Activated T-helper 1 cell treated with anti-CD3 and anti-CD28 coated beads, Interleukin-12 subunit alpha, Interleukin-12 subunit beta, Interleukin-2, Interleukin-4 antibody, amounts not matched to agents 30 ng/mL and 10 ng/mL and 1 ng/mL, durations not matched to agents 14 hours and 24 hours and 36 hours (primary cell): ENCODE results near the gene CFD. TPM values are rescaled to one million over a fixed set of nuclear protein-coding genes. Genes with fewer than 3 reads are reported as not detected.
"Not testable (repeated sequence)": the region's sequence is repeated elsewhere in the genome, so short reads cannot be mapped to it uniquely, and the experiment has no call there.

Experiments
- DNase-seq: peaks from one replicate; pipeline ENCODE4 v3.0.0; 2021; ENCODE audit warnings: low spot score
- H3K27ac Mint-ChIP-seq: one replicate; pipeline ENCODE4 v1.8.0; 2021; ENCODE audit warnings: mild to moderate bottlenecking, mixed read lengths
- H3K27me3 Mint-ChIP-seq: one replicate; pipeline ENCODE4 v1.8.0; 2022; ENCODE audit warnings: mild to moderate bottlenecking, moderate library complexity, mixed read lengths; ENCODE audit not compliant: insufficient read depth
- H3K36me3 Mint-ChIP-seq: one replicate; pipeline ENCODE4 v1.8.0; 2021; ENCODE audit warnings: low read depth, mixed read lengths
- H3K4me1 Mint-ChIP-seq: one replicate; pipeline ENCODE4 v1.8.0; 2021; ENCODE audit warnings: low read depth, mixed read lengths
- H3K4me3 Mint-ChIP-seq: one replicate; pipeline ENCODE4 v1.8.0; 2021; ENCODE audit warnings: mild to moderate bottlenecking, moderate library complexity, mixed read lengths
- H3K9me3 Mint-ChIP-seq: one replicate; pipeline ENCODE4 v1.8.0; 2021; ENCODE audit warnings: mixed read lengths
- intact Hi-C: fragments of 100-400 bp; cut with micrococcal nuclease; formaldehyde crosslinking; loops from one replicate; pipeline ENCODE4 v1.15.1; 2024
- total RNA-seq: library from RNA; stranded (reverse); gene quantifications from 2 replicates; pipeline ENCODE4 v1.2.3, GENCODE V29; 2022

The CFD gene
- total RNA-seq, 1 donor from 2014 or later = 0.91 TPM

DNA sequence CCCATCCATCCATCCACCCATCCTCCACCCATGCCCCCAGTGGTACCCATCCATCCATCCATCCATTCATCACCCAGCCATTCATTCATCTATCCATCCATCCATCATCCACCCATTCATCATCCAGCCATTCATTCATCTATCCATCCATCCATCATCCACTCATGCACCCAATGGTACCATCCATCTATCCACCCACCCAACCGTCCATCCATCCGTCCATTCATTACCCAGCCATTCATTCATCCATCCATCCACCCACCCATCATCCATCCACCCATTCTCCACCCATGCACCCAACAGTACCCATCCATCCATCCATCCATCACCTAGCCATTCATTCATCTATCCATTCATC, 43.0 kb upstream of the CFD start:
- Mint-ChIP-seq H3K27me3 (peaks cover 5% of the 10 kb centered on the region), H3K4me3 (no peak overlapping the region), H3K36me3 (peaks cover 20% of the 10 kb centered on the region), H3K4me1 (no peaks in the 10 kb centered on the region), H3K9me3 (peaks cover 4% of the 10 kb centered on the region), H3K27ac (no peak overlapping the region)
- DNase-seq = no peak
- intact Hi-C loops = no loop called here

DNA sequence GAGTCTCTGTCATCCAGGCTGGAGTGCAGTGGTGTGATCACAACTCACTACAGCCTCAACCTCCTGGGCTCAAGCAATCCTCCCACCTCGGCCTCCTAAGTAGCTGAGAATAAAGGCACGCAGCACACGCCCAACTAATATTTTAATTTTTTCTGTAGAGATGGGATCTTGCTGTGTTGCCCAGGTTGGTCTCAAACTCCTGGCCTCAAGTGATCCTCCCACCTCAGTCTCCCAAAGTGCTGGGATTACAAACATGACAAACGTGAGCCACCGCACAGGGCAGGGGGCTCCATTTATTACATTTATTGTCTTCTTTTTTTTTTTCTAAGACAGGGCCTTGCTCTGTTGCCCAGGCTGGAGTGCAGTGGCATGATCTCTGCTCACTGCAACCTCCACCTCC, 39.3 kb upstream of the CFD start:
- Mint-ChIP-seq H3K27me3 (peaks cover 23% of the 10 kb centered on the region), H3K36me3 (peaks cover 13% of the 10 kb centered on the region)
- DNase-seq, H3K27ac Mint-ChIP-seq, intact Hi-C loops, H3K4me3 Mint-ChIP-seq, H3K4me1 Mint-ChIP-seq, H3K9me3 Mint-ChIP-seq: not testable (repeated sequence)

DNA sequence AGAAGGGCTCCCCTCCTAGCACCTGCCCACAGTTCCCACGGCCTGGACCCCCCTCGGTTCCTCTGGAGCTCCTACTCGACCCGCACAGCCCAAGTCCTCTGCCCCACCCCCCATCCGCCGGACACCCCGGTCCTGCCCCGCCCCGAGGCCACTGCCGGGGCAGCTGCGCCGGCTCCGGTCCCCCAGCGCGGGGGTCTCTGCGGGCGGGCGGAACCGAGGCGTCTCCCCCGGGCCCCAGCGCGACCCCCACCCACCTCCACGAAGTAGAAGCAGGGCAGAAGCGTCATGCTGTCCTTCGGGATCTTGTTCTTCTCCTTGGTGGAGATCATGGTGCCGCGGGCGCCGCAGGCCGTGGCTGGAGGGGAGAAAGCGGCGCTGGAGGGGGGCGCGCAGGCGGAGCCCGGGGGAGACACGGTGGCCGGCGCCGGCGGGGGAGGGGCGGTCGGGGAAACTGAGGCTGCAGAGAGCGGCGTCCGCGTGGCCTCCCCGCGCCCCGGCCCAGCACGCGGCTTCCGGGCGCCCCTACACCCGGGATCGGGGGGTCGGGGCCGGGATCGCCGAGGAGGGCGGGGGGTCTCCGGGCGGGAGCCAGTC, 38.1 kb upstream of the CFD start:
- intact Hi-C loops = no loop called here
- Mint-ChIP-seq H3K27me3 (peaks cover 25% of the 10 kb centered on the region), H3K4me1 (no peaks in the 10 kb centered on the region), H3K4me3 (no peak overlapping the region), H3K27ac (no peak overlapping the region), H3K9me3 (peaks cover 4% of the 10 kb centered on the region), H3K36me3 (peaks cover 6% of the 10 kb centered on the region)
- DNase-seq = no peak

DNA sequence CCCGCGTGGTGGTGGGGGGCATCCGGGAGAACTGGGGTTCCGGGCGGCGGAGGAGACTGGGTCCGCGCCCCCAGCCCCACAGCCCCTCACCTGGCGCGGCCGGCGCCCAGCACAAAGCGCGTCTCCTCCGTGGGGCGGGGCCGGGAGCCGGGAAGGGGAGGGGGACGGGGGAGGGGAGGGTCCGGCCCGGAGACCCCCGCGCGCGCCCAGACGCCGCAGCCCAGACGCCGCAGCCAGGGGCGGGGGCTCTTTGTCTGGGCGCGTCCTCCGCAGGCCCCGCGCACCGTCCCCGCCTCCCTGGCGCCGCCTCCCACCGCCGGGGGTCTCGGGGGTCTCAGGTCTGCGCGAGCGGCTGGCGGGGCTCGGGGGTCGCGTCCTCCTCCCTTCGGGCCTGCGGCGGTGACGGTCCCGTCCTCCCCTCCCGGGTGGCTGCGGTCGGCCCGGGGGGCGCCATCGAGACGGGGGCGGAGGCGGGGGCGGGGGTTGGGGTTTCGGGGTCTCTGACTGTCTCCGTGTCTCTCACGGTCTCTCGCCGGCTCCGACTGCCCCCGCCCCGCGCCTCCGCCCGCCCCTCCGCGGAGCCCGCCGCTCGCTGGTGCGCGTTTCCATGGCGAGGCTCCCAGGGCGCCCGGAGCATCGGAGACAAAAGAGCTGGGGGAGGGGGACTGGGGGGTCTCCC, 37.5 kb upstream of the CFD start, which contains the start of gene PLPPR3:
PLPPR3 (minus strand) TSS at position 131 of the 679 bp plus-strand sequence. CDS start 396 bp downstream, outside the sequence.
- no peak for DNase-seq
- H3K4me3 Mint-ChIP-seq = no peak within 1 kb of the TSS
- no peaks in the 10 kb centered on the region for H3K9me3 Mint-ChIP-seq
- no peaks in the 10 kb centered on the region for H3K4me1 Mint-ChIP-seq
- peaks cover under 1% of the 10 kb centered on the region for H3K36me3 Mint-ChIP-seq
- H3K27me3 Mint-ChIP-seq = peaks cover 25% of the 10 kb centered on the region
- H3K27ac Mint-ChIP-seq = no peak within 1 kb of the TSS
- intact Hi-C loops = no loop called here

DNA sequence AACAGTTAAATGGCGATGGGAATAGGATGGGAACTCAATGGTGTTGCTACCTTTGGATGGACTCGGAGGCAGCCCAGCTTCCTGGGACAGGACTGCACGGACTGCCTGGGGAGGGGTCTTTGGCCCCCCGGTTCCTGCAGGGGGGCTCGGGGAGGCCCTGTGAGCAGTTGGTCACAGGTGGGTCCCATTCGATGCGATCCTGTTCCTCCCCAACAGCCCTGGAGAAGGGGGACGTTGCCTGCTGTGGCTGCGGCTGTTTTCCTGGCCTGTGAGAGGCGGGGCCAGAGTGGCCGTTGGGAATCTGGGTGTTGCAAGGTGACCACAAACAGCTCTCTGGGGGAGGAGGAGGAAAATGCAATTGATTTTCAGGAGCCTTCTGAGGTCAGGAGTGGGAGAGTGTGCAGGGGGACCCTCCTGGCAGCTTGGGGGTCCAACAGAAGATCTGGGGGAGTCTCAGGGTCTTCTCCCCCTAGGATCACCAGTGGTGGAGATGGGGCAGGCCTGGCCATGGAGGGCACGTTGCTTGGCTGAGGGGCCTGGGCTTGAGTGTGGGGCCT, 35.8 kb upstream of the CFD start:
- Mint-ChIP-seq H3K4me1 (no peaks in the 10 kb centered on the region), H3K27ac (no peak overlapping the region), H3K27me3 (peaks cover 25% of the 10 kb centered on the region), H3K9me3 (no peaks in the 10 kb centered on the region), H3K36me3 (no peaks in the 10 kb centered on the region), H3K4me3 (no peak overlapping the region)
- no peak for DNase-seq
- intact Hi-C loops = no loop called here

DNA sequence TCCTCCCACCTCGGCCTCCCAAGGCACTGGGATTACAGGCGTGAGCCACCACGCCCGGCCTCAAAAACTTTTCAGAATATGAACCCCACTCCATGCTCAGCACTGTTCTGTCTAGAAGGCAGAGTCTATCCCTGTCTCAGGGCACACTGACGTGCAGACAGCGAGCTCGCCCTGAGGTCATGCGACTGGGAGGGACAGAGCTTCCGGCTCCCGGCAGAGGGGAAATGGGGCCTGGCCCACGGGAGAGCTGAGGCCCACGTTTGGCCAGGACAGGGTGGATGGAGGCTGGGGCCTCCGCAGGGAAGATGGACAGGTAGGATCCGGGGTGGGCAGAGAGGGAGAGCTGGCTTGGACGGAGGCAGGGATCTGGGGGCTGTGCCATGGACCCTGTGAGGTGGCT, 34.6 kb upstream of the CFD start:
- intact Hi-C loops = no loop called here
- Mint-ChIP-seq H3K9me3 (no peaks in the 10 kb centered on the region), H3K36me3 (no peaks in the 10 kb centered on the region), H3K27ac (no peak overlapping the region), H3K4me1 (no peaks in the 10 kb centered on the region), H3K4me3 (no peak overlapping the region), H3K27me3 (peaks cover 27% of the 10 kb centered on the region)
- no peak for DNase-seq

DNA sequence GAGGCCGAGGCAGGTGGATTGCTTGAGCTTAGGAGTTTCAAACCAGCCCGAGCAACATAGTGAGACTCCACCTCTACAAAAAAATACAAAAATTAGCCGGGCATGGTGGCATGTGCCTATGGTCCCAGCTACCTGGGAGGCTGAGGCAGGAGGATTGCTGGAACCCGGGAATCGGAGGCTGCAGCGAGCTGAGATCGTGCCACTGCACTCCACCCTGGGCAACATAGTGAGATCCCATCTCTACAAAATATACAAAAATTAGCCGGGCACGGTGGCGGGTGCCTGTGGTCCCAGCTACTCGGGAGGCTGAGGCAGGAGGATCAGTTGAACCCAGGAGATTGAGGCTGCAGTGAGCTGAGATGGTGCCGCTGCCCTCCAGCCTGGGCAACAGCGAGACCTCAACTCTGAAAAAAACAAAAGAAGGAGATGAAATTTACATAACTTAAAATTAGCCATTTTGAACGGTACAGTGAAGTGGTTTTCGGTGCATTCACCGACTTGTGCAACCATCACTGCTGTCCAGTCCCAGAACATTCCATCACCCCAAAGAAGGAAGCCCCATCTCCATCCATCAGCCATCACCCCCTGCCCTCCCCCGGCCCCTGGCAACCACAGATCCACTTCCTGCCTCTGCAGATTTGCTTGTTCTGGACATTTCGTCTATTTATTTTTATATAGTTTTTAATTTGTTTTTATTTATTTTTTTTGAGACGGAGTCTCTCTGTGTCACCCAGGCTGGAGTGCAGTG, 33.4 kb upstream of the CFD start:
- Mint-ChIP-seq H3K36me3 (no peaks in the 10 kb centered on the region), H3K4me1 (no peaks in the 10 kb centered on the region), H3K27me3 (peaks cover 23% of the 10 kb centered on the region), H3K9me3 (no peaks in the 10 kb centered on the region), H3K27ac (no peak overlapping the region), H3K4me3 (no peak overlapping the region)
- intact Hi-C loops = no loop called here
- no peak for DNase-seq

DNA sequence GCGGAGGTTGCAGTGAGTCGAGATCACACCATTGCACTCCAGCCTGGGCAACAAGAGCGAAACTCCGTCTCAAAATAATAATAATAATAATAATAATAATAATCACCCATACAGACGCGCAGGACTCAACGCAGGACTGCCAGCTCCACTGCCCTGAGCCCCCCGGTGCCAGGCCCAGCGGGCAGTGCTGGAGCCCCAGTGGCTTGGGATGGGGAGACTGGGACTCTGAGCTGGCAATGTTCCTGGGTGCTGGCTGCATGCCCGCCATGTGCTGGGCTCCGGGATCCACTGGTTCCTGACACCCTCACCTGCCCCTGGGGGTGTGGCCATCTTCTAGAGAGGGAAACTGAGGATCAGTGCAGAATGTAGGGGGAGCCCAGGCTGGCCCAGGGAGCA, 32.2 kb upstream of the CFD start:
- H3K4me1 Mint-ChIP-seq = no peaks in the 10 kb centered on the region
- H3K27me3 Mint-ChIP-seq = peaks cover 23% of the 10 kb centered on the region
- no peaks in the 10 kb centered on the region for H3K36me3 Mint-ChIP-seq
- H3K9me3 Mint-ChIP-seq = no peaks in the 10 kb centered on the region
- H3K27ac Mint-ChIP-seq = no peak overlapping the region
- intact Hi-C loops = no loop called here
- DNase-seq = no peak
- H3K4me3 Mint-ChIP-seq = no peak overlapping the region

DNA sequence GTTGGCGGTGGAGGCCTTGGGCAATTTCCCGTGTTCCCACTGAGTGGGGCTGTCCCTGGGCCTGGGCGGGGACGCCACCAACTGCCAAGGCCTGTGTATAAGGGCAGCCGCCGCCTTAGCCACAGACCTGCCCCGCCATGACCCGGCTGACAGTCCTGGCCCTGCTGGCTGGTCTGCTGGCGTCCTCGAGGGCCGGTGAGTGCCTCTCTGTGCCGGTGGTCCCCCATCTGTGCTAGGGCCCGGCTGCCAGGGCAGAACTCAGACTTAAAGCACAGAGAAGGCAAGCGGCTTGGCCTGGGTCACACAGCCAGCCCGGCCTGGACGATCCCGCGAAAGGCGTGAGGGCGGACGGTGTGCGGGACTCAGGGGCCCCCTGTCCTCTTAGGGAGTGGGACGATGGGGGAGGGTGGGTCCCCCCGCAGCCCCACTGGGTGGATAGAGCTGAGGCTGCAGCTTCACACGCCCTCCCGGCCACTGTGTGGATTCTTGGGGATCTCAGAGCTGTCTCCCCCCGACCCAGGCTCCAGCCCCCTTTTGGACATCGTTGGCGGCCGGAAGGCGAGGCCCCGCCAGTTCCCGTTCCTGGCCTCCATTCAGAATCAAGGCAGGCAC, 31.6 kb upstream of the CFD start, which contains the start of gene AZU1:
AZU1 (plus strand) TSS at position 128 of the 612 bp plus-strand sequence; CDS start at position 138, 10 bp downstream.
- DNase-seq = no peak
- intact Hi-C loops = no loop called here
- Mint-ChIP-seq H3K9me3 (no peaks in the 10 kb centered on the region), H3K4me3 (no peak within 1 kb of the TSS), H3K27me3 (peaks cover 20% of the 10 kb centered on the region), H3K36me3 (no peaks in the 10 kb centered on the region), H3K4me1 (no peaks in the 10 kb centered on the region), H3K27ac (no peak within 1 kb of the TSS)

DNA sequence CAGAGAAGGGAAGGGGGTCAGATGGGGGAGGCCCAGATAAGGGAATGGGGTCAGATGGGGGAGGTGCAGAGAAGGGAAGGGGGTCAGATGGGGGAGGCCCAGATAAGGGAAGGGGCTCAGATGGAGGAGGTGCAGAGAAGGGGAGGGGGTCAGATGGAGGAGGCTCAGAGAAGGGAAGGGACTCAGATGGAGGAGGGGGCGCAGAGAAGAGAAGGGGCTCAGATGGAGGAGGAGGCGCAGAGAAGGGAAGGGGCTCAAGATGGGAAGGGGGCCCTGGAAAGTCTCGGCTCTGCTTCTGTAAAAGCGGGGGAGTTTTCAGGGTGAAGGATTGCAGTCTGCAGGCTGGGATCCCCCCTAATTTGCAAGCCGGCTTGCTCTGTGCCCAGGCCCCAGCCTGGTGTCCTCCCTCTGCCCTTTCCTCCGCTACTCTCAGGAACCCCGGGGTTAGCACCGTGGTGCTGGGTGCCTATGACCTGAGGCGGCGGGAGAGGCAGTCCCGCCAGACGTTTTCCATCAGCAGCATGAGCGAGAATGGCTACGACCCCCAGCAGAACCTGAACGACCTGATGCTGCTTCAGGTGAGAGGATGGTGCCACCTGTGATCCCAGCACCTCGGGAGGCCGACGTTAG, 30.2 kb upstream of the CFD start:
- Mint-ChIP-seq H3K9me3 (no peaks in the 10 kb centered on the region), H3K4me3 (no peak overlapping the region), H3K36me3 (no peaks in the 10 kb centered on the region), H3K4me1 (no peaks in the 10 kb centered on the region), H3K27ac (no peak overlapping the region), H3K27me3 (peaks cover 5% of the 10 kb centered on the region)
- intact Hi-C loops = no loop called here
- no peak for DNase-seq

DNA sequence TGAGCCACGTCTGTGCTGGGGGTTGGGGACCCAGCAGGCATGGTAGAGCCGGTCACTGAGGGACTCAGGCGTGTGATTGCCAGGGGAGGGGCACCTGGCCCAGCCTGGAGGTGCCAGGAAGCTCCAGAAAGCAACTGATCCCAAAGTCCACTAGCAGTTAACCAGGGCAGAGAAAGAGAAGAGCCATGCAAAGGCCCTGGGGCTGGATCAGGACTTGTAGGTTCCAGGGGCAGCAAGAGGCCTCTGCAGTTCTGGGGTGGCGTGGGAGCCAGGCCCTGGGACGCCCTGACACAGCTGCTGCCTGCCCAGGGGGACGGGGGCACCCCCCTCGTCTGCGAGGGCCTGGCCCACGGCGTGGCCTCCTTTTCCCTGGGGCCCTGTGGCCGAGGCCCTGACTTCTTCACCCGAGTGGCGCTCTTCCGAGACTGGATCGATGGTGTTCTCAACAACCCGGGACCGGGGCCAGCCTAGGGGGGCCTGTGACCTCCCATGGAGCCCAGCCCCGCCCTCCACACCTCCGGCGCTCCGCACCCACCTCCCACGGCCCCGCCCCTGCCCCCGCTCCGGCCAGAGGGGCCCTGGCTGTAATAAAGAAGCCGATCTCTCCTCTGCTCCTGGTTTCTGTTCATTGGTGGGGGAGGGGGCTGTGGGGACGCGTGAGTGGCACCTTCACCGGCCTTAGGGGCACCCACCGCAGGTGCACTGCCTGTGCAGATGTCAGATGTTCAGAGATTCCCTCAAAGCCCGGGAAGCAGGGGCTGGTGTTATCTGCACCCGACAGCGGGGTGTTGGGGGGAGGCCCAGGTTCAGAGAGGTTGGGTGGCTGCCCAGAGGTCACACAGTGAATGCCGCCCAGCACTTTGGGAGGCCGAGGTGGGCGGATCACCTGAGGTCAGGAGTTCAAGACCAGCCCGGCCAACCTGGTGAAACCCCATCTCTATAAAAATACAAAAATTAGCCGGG, 27.8 kb upstream of the CFD start:
- Mint-ChIP-seq H3K4me1 (no peaks in the 10 kb centered on the region), H3K4me3 (no peak overlapping the region), H3K36me3 (no peaks in the 10 kb centered on the region), H3K27ac (no peak overlapping the region), H3K27me3 (peaks cover 4% of the 10 kb centered on the region), H3K9me3 (no peaks in the 10 kb centered on the region)
- no peak for DNase-seq
- intact Hi-C loops = no loop called here

DNA sequence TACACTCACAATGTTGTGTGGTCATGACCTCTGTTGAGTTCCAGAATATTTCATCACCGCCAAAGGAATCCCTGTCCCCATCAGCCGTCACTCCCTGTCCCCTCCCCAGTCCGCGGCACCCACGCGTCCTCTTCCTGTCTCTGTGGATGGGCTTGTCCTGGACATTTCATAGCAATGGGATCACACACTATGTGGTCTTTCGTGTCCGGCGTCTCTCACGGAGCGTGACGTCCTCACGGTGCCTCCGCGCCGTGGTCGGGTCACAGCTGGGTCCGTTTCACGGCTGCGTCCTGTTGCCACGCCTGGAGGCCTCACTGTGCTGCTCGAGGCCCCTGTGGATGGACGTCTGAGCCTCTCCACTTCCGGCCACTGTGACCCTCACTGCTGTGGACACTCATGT, 25.2 kb upstream of the CFD start:
- peaks cover 7% of the 10 kb centered on the region for H3K27me3 Mint-ChIP-seq
- no peak overlapping the region for H3K27ac Mint-ChIP-seq
- intact Hi-C loops = no loop called here
- DNase-seq = no peak
- H3K4me1 Mint-ChIP-seq = no peaks in the 10 kb centered on the region
- no peaks in the 10 kb centered on the region for H3K9me3 Mint-ChIP-seq
- no peak overlapping the region for H3K4me3 Mint-ChIP-seq
- H3K36me3 Mint-ChIP-seq = no peaks in the 10 kb centered on the region
